Ureter (tissue), 1 donor: ENCODE data around the gene USP9Y. TPM values are rescaled to one million over a fixed set of nuclear protein-coding genes. Genes with fewer than 3 reads are reported as not detected.

ENCODE experiments used
- total RNA-seq: library from RNA; stranded (reverse); gene quantifications from one replicate; pipeline ENCODE4 v1.2.4, GENCODE V29; 2023
- donor health status: DM: yes; HTN: yes; CAD: no.

Gene USP9Y
- total RNA-seq, 1 donor from 2014 or later = not detected

Other genes starting within 250 kb of the USP9Y start
- gene DDX3Y, start 203.6 kb downstream of the USP9Y start, total RNA-seq = not detected